ENCODE data around the gene SLC22A2. TPM values are rescaled to one million over a fixed set of nuclear protein-coding genes. Genes with fewer than 3 reads are reported as not detected.

SLC22A2 gene
- total RNA-seq, 5 donors from 2014 or later (not counting 1 experiment from before 2014, with no cell fraction given) = not detected

- Histone ChIP-seq H3K4me3 (ENCODE audit: control insufficient read depth in 1 of 2, extremely low read depth in 1 of 2, low read length in 1 of 2) (no peak overlapping the region), H3K36me3 (ENCODE audit: control insufficient read depth in 2 of 2, extremely low read depth in 1 of 2, insufficient read depth in 1 of 2, low read length in 1 of 2) (no peaks in the 10 kb centered on the region), H3K27me3 (replicated peaks in 1 of 2; ENCODE audit: control insufficient read depth in 2 of 2, extremely low read depth in 1 of 2, insufficient read depth in 2 of 2, low read length in 1 of 2) (peaks cover 0 to 10% of the 10 kb centered on the region in 2 experiments), H3K4me1 (ENCODE audit: control insufficient read depth in 1 of 2, extremely low read depth in 1 of 2, insufficient read depth in 2 of 2, low read length in 2 of 2) (no peaks in the 10 kb centered on the region), H3K9me3 (no peaks in the 10 kb centered on the region), H3K27ac (ENCODE audit: low read length) (no peak overlapping the region)
- POLR2A ChIA-PET = no interaction called here
- H3K27ac Mint-ChIP-seq = no peak overlapping the region
- DNase-seq (no peak), ATAC-seq (replicated peaks in 1 of 4) (no peak)
- H3K36me3 Mint-ChIP-seq = no peaks in the 10 kb centered on the region
- 72% methylated on average over 14 of the region's 20 CpGs for whole genome bisulfite sequencing (ENCODE audit: insufficient coverage)
- H3K4me1 Mint-ChIP-seq = no peaks in the 10 kb centered on the region
- peaks cover 0 to 4% (median 3%) of the 10 kb centered on the region in 3 donors for H3K9me3 Mint-ChIP-seq
- H3K4me3 Mint-ChIP-seq = no peak overlapping the region
- peaks cover 1 to 14% of the 10 kb centered on the region in 2 donors for H3K27me3 Mint-ChIP-seq
- CTCF ChIA-PET = no interaction called here
These were observed 16.9 kb upstream of the SLC22A2 start for GRCh38 chr6:160275511-160276003.

- CTCF ChIA-PET = no interaction called here
- Mint-ChIP-seq H3K27ac (no peak overlapping the region), H3K9me3 (no peaks in the 10 kb centered on the region), H3K36me3 (no peaks in the 10 kb centered on the region), H3K4me1 (no peaks in the 10 kb centered on the region), H3K4me3 (no peak overlapping the region), H3K27me3 (peaks cover 1 to 17% of the 10 kb centered on the region in 2 donors)
- POLR2A ChIA-PET = no interaction called here
- H3K36me3 ChIP-seq (ENCODE audit: control insufficient read depth in 2 of 2, extremely low read depth in 1 of 2, insufficient read depth in 1 of 2, low read length in 1 of 2) = no peaks in the 10 kb centered on the region
- H3K27me3 ChIP-seq (replicated peaks in 1 of 2; ENCODE audit: control insufficient read depth in 2 of 2, extremely low read depth in 1 of 2, insufficient read depth in 2 of 2, low read length in 1 of 2) = peaks cover 0 to 13% of the 10 kb centered on the region in 2 experiments
- DNase-seq (no peak), ATAC-seq (replicated peaks in 1 of 4) (no peak)
- H3K4me1 ChIP-seq (ENCODE audit: control insufficient read depth in 1 of 2, extremely low read depth in 1 of 2, insufficient read depth in 2 of 2, low read length in 2 of 2) = no peaks in the 10 kb centered on the region
- no peak overlapping the region for H3K27ac ChIP-seq (ENCODE audit: low read length)
- no peak overlapping the region for H3K4me3 ChIP-seq (ENCODE audit: control insufficient read depth in 1 of 2, extremely low read depth in 1 of 2, low read length in 1 of 2)
- WGBS (ENCODE audit: insufficient coverage) = 92% methylated on average over 3 of the region's 4 CpGs
- no peaks in the 10 kb centered on the region for H3K9me3 ChIP-seq
These were observed 16.4 kb upstream of the SLC22A2 start for GRCh38 chr6:160274871-160275510.

- ATAC-seq (replicated peaks in 1 of 4) = no peak
- no peaks in the 10 kb centered on the region for H3K9me3 ChIP-seq
- no peak overlapping the region for H3K4me3 ChIP-seq (ENCODE audit: control insufficient read depth in 1 of 2, extremely low read depth in 1 of 2, low read length in 1 of 2)
- ChIA-PET CTCF (no interaction called here), POLR2A (no interaction called here)
- Mint-ChIP-seq H3K4me3 (no peak overlapping the region), H3K36me3 (no peaks in the 10 kb centered on the region), H3K27ac (no peak overlapping the region), H3K27me3 (peaks cover 1 to 9% of the 10 kb centered on the region in 2 donors), H3K4me1 (no peaks in the 10 kb centered on the region), H3K9me3 (no peaks in the 10 kb centered on the region)
- 100% methylated on average over 1 of the region's 5 CpGs for WGBS (ENCODE audit: insufficient coverage)
- H3K27me3 ChIP-seq (replicated peaks in 1 of 2; ENCODE audit: control insufficient read depth in 2 of 2, extremely low read depth in 1 of 2, insufficient read depth in 2 of 2, low read length in 1 of 2) = peaks cover 0 to 13% of the 10 kb centered on the region in 2 experiments
- H3K4me1 ChIP-seq (ENCODE audit: control insufficient read depth in 1 of 2, extremely low read depth in 1 of 2, insufficient read depth in 2 of 2, low read length in 2 of 2) = no peaks in the 10 kb centered on the region
- H3K27ac ChIP-seq (ENCODE audit: low read length) = no peak overlapping the region
- DNase-seq = no peak
- no peaks in the 10 kb centered on the region for H3K36me3 ChIP-seq (ENCODE audit: control insufficient read depth in 2 of 2, extremely low read depth in 1 of 2, insufficient read depth in 1 of 2, low read length in 1 of 2)
These were observed 15.1 kb upstream of the SLC22A2 start for GRCh38 chr6:160273750-160274149.

GRCh38 chr6:160273196-160273595 is 14.6 kb upstream of the SLC22A2 start:
- no peak overlapping the region for H3K4me3 Mint-ChIP-seq
- CTCF ChIA-PET = no interaction called here
- H3K9me3 Mint-ChIP-seq = no peaks in the 10 kb centered on the region
- no peak overlapping the region for H3K4me3 ChIP-seq (ENCODE audit: control insufficient read depth in 1 of 2, extremely low read depth in 1 of 2, low read length in 1 of 2)
- no peaks in the 10 kb centered on the region for H3K4me1 Mint-ChIP-seq
- H3K27ac ChIP-seq (ENCODE audit: low read length) = no peak overlapping the region
- no peaks in the 10 kb centered on the region for H3K9me3 ChIP-seq
- POLR2A ChIA-PET = no interaction called here
- peaks cover 0 to 13% of the 10 kb centered on the region in 2 experiments for H3K27me3 ChIP-seq (replicated peaks in 1 of 2; ENCODE audit: control insufficient read depth in 2 of 2, extremely low read depth in 1 of 2, insufficient read depth in 2 of 2, low read length in 1 of 2)
- DNase-seq (no peak), ATAC-seq (replicated peaks in 1 of 4) (no peak)
- no peaks in the 10 kb centered on the region for H3K4me1 ChIP-seq (ENCODE audit: control insufficient read depth in 1 of 2, extremely low read depth in 1 of 2, insufficient read depth in 2 of 2, low read length in 2 of 2)
- no peaks in the 10 kb centered on the region for H3K36me3 Mint-ChIP-seq
- H3K36me3 ChIP-seq (ENCODE audit: control insufficient read depth in 2 of 2, extremely low read depth in 1 of 2, insufficient read depth in 1 of 2, low read length in 1 of 2) = no peaks in the 10 kb centered on the region
- no peak overlapping the region for H3K27ac Mint-ChIP-seq
- H3K27me3 Mint-ChIP-seq = peaks cover 1 to 9% of the 10 kb centered on the region in 2 donors

GRCh38 chr6:160272707-160273106 is 14.1 kb upstream of the SLC22A2 start:
- WGBS (ENCODE audit: insufficient coverage) = no CpG with 5 or more reads among the region's 2 CpGs
- Histone ChIP-seq H3K4me3 (ENCODE audit: control insufficient read depth in 1 of 2, extremely low read depth in 1 of 2, low read length in 1 of 2) (no peak overlapping the region), H3K4me1 (ENCODE audit: control insufficient read depth in 1 of 2, extremely low read depth in 1 of 2, insufficient read depth in 2 of 2, low read length in 2 of 2) (no peaks in the 10 kb centered on the region), H3K27ac (ENCODE audit: low read length) (no peak overlapping the region), H3K9me3 (no peaks in the 10 kb centered on the region), H3K36me3 (ENCODE audit: control insufficient read depth in 2 of 2, extremely low read depth in 1 of 2, insufficient read depth in 1 of 2, low read length in 1 of 2) (no peaks in the 10 kb centered on the region), H3K27me3 (replicated peaks in 1 of 2; ENCODE audit: control insufficient read depth in 2 of 2, extremely low read depth in 1 of 2, insufficient read depth in 2 of 2, low read length in 1 of 2) (peaks cover 0 to 13% of the 10 kb centered on the region in 2 experiments)
- H3K27ac Mint-ChIP-seq = no peak overlapping the region
- H3K4me3 Mint-ChIP-seq = no peak overlapping the region
- no peaks in the 10 kb centered on the region for H3K36me3 Mint-ChIP-seq
- ChIA-PET POLR2A (no interaction called here), CTCF (no interaction called here)
- DNase-seq = no peak
- H3K27me3 Mint-ChIP-seq = peaks cover 1 to 9% of the 10 kb centered on the region in 2 donors
- no peaks in the 10 kb centered on the region for H3K9me3 Mint-ChIP-seq
- H3K4me1 Mint-ChIP-seq = no peaks in the 10 kb centered on the region
- no peak for ATAC-seq (replicated peaks in 1 of 4)

- Mint-ChIP-seq H3K36me3 (no peaks in the 10 kb centered on the region), H3K9me3 (no peaks in the 10 kb centered on the region), H3K4me3 (no peak overlapping the region), H3K27me3 (peaks cover 0 to 3% of the 10 kb centered on the region in 2 donors), H3K27ac (no peak overlapping the region), H3K4me1 (peaks cover 9 to 10% (median 9%) of the 10 kb centered on the region in 3 donors)
- ChIA-PET POLR2A (no interaction called here), CTCF (no interaction called here)
- no peak for ATAC-seq (replicated peaks in 1 of 4)
- WGBS (ENCODE audit: insufficient coverage) = 75% methylated on average over 4 of the region's 6 CpGs
- H3K4me1 ChIP-seq (ENCODE audit: control insufficient read depth in 1 of 2, extremely low read depth in 1 of 2, insufficient read depth in 2 of 2, low read length in 2 of 2) = no peaks in the 10 kb centered on the region
- H3K27me3 ChIP-seq (replicated peaks in 1 of 2; ENCODE audit: control insufficient read depth in 2 of 2, extremely low read depth in 1 of 2, insufficient read depth in 2 of 2, low read length in 1 of 2) = peaks cover 0 to 4% of the 10 kb centered on the region in 2 experiments
- H3K9me3 ChIP-seq = no peaks in the 10 kb centered on the region
- H3K36me3 ChIP-seq (ENCODE audit: control insufficient read depth in 2 of 2, extremely low read depth in 1 of 2, insufficient read depth in 1 of 2, low read length in 1 of 2) = no peaks in the 10 kb centered on the region
- H3K4me3 ChIP-seq (ENCODE audit: control insufficient read depth in 1 of 2, extremely low read depth in 1 of 2, low read length in 1 of 2) = no peak overlapping the region
- H3K27ac ChIP-seq (ENCODE audit: low read length) = no peak overlapping the region
- DNase-seq = no peak
These were observed 11.7 kb upstream of the SLC22A2 start for GRCh38 chr6:160270347-160270746.
